Neuronal stem cell (in vitro differentiated cells): ENCODE results near the gene TPO.

ENCODE experiments used
- DNase-seq: peaks from one replicate; pipeline ENCODE4 v3.0.0-alpha.2; 2013; ENCODE audit warnings: low spot score
- H2AFZ ChIP-seq: one replicate; pipeline ENCODE4 v1.6.1; 2013; ENCODE audit warnings: mild to moderate bottlenecking, low read length, inconsistent platforms
- H2AK5ac ChIP-seq: 2 replicates; pipeline ENCODE4 v1.6.1; 2013; ENCODE audit warnings: low read depth, mild to moderate bottlenecking, inconsistent platforms, low read length, moderate library complexity, mixed read lengths
- H2BK120ac ChIP-seq: 2 replicates; pipeline ENCODE4 v1.6.1; 2013; ENCODE audit warnings: low read depth, mild to moderate bottlenecking, inconsistent platforms, low read length, moderate library complexity, mixed read lengths
- H2BK12ac ChIP-seq: one replicate; pipeline ENCODE4 v1.6.1; 2013; ENCODE audit warnings: low read length, inconsistent platforms
- H2BK15ac ChIP-seq: 2 replicates; pipeline ENCODE4 v1.6.1; 2013; ENCODE audit warnings: mild to moderate bottlenecking, low read length, inconsistent platforms, mixed read lengths
- H2BK5ac ChIP-seq: one replicate; pipeline ENCODE4 v1.6.1; 2013; ENCODE audit warnings: inconsistent platforms, mild to moderate bottlenecking, low read length, moderate library complexity
- H3K14ac ChIP-seq: one replicate; pipeline ENCODE4 v1.6.1; 2013; ENCODE audit warnings: low read length, inconsistent platforms
- H3K18ac ChIP-seq: 2 replicates; pipeline ENCODE4 v1.6.1; 2013; ENCODE audit warnings: low read length, inconsistent platforms
- H3K23ac ChIP-seq: 2 replicates; pipeline ENCODE4 v1.6.1; 2013; ENCODE audit warnings: low read depth, mild to moderate bottlenecking, mixed read lengths, low read length, inconsistent platforms; ENCODE audit not compliant: poor library complexity
- H3K27ac ChIP-seq: replicated peaks from 3 replicates; pipeline ENCODE4 v1.5.1; 2013; ENCODE audit warnings: low read length, inconsistent platforms
- H3K27me3 ChIP-seq, 3 experiments: 2 replicates each; pipeline ENCODE4 v1.6.1; 2013; ENCODE audit warnings: low read length in 3 of 3, mild to moderate bottlenecking in 2 of 3, inconsistent platforms in 1 of 3, low read depth in 1 of 3, mixed read lengths in 1 of 3, moderate library complexity in 1 of 3; ENCODE audit not compliant: control insufficient read depth in 3 of 3, insufficient read depth in 3 of 3
- H3K36me3 ChIP-seq, 2 donors: replicated peaks in 1 of 2; 2 replicates each; pipeline ENCODE4 v1.6.1; 2013; ENCODE audit warnings: low read length in 2 of 2; ENCODE audit not compliant: control insufficient read depth in 2 of 2, insufficient read depth in 2 of 2
- H3K4ac ChIP-seq: 2 replicates; pipeline ENCODE4 v1.6.1; 2013; ENCODE audit warnings: inconsistent platforms, mild to moderate bottlenecking, low read length, moderate library complexity
- H3K4me1 ChIP-seq, 2 donors: 1 replicate in 1 of 2; 2 replicates in 1 of 2; pipeline ENCODE4 v1.6.1; 2013; ENCODE audit warnings: low read length in 2 of 2, low read depth in 1 of 2; ENCODE audit not compliant: control insufficient read depth in 2 of 2, insufficient read depth in 1 of 2
- H3K4me2 ChIP-seq: one replicate; pipeline ENCODE4 v1.6.1; 2013; ENCODE audit warnings: mild to moderate bottlenecking, low read length, inconsistent platforms; ENCODE audit not compliant: insufficient read depth, poor library complexity, severe bottlenecking
- H3K4me3 ChIP-seq, 2 donors: 2 replicates each; pipeline ENCODE4 v1.5.1; 2013; ENCODE audit warnings: low read length in 2 of 2, mild to moderate bottlenecking in 2 of 2, inconsistent platforms in 1 of 2, moderate library complexity in 1 of 2
- H3K79me1 ChIP-seq: one replicate; pipeline ENCODE4 v1.6.1; 2013; ENCODE audit warnings: low read depth, mild to moderate bottlenecking, inconsistent platforms, low read length, moderate library complexity
- H3K9ac ChIP-seq: one replicate; pipeline ENCODE4 v1.6.1; 2013; ENCODE audit warnings: mild to moderate bottlenecking, low read depth, low read length, inconsistent platforms; ENCODE audit not compliant: poor library complexity
- H3K9me3 ChIP-seq, 2 donors: replicated peaks in 1 of 2; 2 replicates each; pipeline versions ENCODE3 to v1.6.1; 2013; ENCODE audit warnings: low read length in 2 of 2, mild to moderate bottlenecking in 2 of 2, inconsistent platforms in 1 of 2, low read depth in 1 of 2, mixed read lengths in 1 of 2, moderate library complexity in 1 of 2; ENCODE audit not compliant: control insufficient read depth in 2 of 2, insufficient read depth in 1 of 2
- H4K8ac ChIP-seq: one replicate; pipeline ENCODE4 v1.6.1; 2013; ENCODE audit warnings: low read depth, mild to moderate bottlenecking, inconsistent platforms, low read length, moderate library complexity
- H4K91ac ChIP-seq: one replicate; pipeline ENCODE4 v1.6.1; 2013; ENCODE audit warnings: low read length, low read depth, mild to moderate bottlenecking, inconsistent platforms; ENCODE audit not compliant: poor library complexity
- WGBS, 2 donors: extraction: QIAGEN DNeasy Blood & Tissue Kit; methylation state at CpG; one replicate each; pipeline ENCODE4 v1.1.7; 2013; ENCODE audit warnings: missing lambda C conversion rate in 2 of 2, mixed read lengths in 1 of 2; ENCODE audit not compliant: insufficient read length in 2 of 2, insufficient replicate concordance in 1 of 2; ENCODE audit errors: extremely low coverage in 2 of 2; 5-methylcytosine and 5-hydroxymethylcytosine counted together

The TPO gene

GRCh38 chr2:1403565-1403964 is 9.7 kb upstream of the TPO start:
- no peak overlapping the region for H4K8ac ChIP-seq
- no peak for DNase-seq
- H2BK5ac ChIP-seq = no peak overlapping the region
- no peak overlapping the region for H3K4me3 ChIP-seq
- no peak overlapping the region for H3K18ac ChIP-seq
- no peak overlapping the region for H3K14ac ChIP-seq
- H3K4me1 ChIP-seq = no peaks in the 10 kb centered on the region
- H3K23ac ChIP-seq = no peak overlapping the region
- H2BK120ac ChIP-seq = no peak overlapping the region
- H2AFZ ChIP-seq = no peak overlapping the region
- no peak overlapping the region for H3K4me2 ChIP-seq
- H2BK15ac ChIP-seq = no peak overlapping the region
- no peak overlapping the region for H3K4ac ChIP-seq
- no peaks in the 10 kb centered on the region for H3K79me1 ChIP-seq
- no peak overlapping the region for H3K9ac ChIP-seq
- H2BK12ac ChIP-seq = no peak overlapping the region
- H3K27me3 ChIP-seq = no peaks in the 10 kb centered on the region
- no peak overlapping the region for H4K91ac ChIP-seq
- H3K36me3 ChIP-seq = no peaks in the 10 kb centered on the region
- no peak overlapping the region for H2AK5ac ChIP-seq
- WGBS, 2 donors = no CpG with 5 or more reads among the region's 12 CpGs
- H3K27ac ChIP-seq = no peak overlapping the region
- no peaks in the 10 kb centered on the region for H3K9me3 ChIP-seq

GRCh38 chr2:1405124-1405523 is 8.1 kb upstream of the TPO start:
- H2BK120ac ChIP-seq = no peak overlapping the region

GRCh38 chr2:1405967-1406366 is 7.3 kb upstream of the TPO start:
- no peaks in the 10 kb centered on the region for H3K79me1 ChIP-seq
- no CpG with 5 or more reads among the region's 3 CpGs for WGBS, 2 donors
- H2BK5ac ChIP-seq = no peak overlapping the region
- no peak overlapping the region for H4K8ac ChIP-seq
- H3K9me3 ChIP-seq = no peaks in the 10 kb centered on the region
- no peak overlapping the region for H2BK12ac ChIP-seq
- no peak overlapping the region for H4K91ac ChIP-seq
- no peak overlapping the region for H3K14ac ChIP-seq
- H3K4me1 ChIP-seq = no peaks in the 10 kb centered on the region
- H3K4me3 ChIP-seq = no peak overlapping the region
- no peak overlapping the region for H3K23ac ChIP-seq
- H3K4me2 ChIP-seq = no peak overlapping the region
- H3K9ac ChIP-seq = no peak overlapping the region
- no peaks in the 10 kb centered on the region for H3K27me3 ChIP-seq
- DNase-seq = no peak
- H2AFZ ChIP-seq = no peak overlapping the region
- no peak overlapping the region for H3K4ac ChIP-seq
- no peak overlapping the region for H3K27ac ChIP-seq
- no peak overlapping the region for H2BK15ac ChIP-seq
- no peak overlapping the region for H3K18ac ChIP-seq
- no peaks in the 10 kb centered on the region for H3K36me3 ChIP-seq
- no peak overlapping the region for H2AK5ac ChIP-seq
- no peak overlapping the region for H2BK120ac ChIP-seq

More at GRCh38 chr2:1405124-1405523, 8.1 kb upstream of the TPO start:
- Histone ChIP-seq H3K4me1 (no peaks in the 10 kb centered on the region), H3K4ac (no peak overlapping the region), H2BK5ac (no peak overlapping the region), H2AFZ (no peak overlapping the region), H3K9ac (no peak overlapping the region), H3K27me3 (no peaks in the 10 kb centered on the region), H3K4me3 (no peak overlapping the region), H3K23ac (no peak overlapping the region), H3K9me3 (no peaks in the 10 kb centered on the region), H2AK5ac (no peak overlapping the region), H3K4me2 (no peak overlapping the region), H3K18ac (no peak overlapping the region), H3K14ac (no peak overlapping the region), H4K91ac (no peak overlapping the region), H2BK12ac (no peak overlapping the region), H4K8ac (no peak overlapping the region), H2BK15ac (no peak overlapping the region), H3K36me3 (no peaks in the 10 kb centered on the region), H3K27ac (no peak overlapping the region), H3K79me1 (no peaks in the 10 kb centered on the region)
- 100% methylated on average over 1 of the region's 1 CpG; no CpG with 5 or more reads in 1 of the 2 donors for whole genome bisulfite sequencing, 2 donors
- no peak for DNase-seq

GRCh38 chr2:1406434-1406833 is 6.8 kb upstream of the TPO start:
- Histone ChIP-seq H2BK12ac (no peak overlapping the region), H3K79me1 (no peaks in the 10 kb centered on the region), H3K9ac (no peak overlapping the region), H3K23ac (no peak overlapping the region), H3K14ac (no peak overlapping the region), H3K4me1 (no peaks in the 10 kb centered on the region), H2BK120ac (no peak overlapping the region), H4K91ac (no peak overlapping the region), H3K4me3 (no peak overlapping the region), H4K8ac (no peak overlapping the region), H2AFZ (no peak overlapping the region), H3K36me3 (no peaks in the 10 kb centered on the region), H2BK15ac (no peak overlapping the region), H3K4ac (no peak overlapping the region), H2AK5ac (no peak overlapping the region), H3K27ac (no peak overlapping the region), H3K9me3 (no peaks in the 10 kb centered on the region), H3K27me3 (no peaks in the 10 kb centered on the region), H2BK5ac (no peak overlapping the region), H3K18ac (no peak overlapping the region), H3K4me2 (no peak overlapping the region)
- WGBS, 2 donors = no CpG with 5 or more reads among the region's 2 CpGs
- no peak for DNase-seq
